Measurements from ENCODE around the gene SLC25A22.

Gene SLC25A22

DNA sequence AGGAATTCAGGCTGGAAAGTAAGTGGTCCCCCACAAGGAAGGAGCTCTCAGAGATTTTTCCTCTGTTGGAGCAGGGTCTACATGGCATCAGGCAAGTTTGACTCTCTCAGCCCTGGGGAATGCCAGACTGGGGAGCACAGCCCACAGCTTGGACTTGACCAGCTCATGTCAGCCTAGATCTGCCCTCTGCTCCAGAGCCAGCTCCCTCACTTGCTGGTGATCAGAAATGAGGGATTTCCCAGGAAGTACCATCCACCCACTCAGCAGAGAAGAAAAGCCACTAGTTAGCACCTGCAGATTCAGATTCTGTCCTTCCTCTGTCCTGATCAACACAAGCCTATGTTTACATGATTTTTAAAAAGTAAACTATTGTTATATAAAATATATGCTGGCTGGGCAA, 37.8 kb downstream of the SLC25A22 start:
- no peak for DNase-seq (ENCODE audit: low read depth in 1 of 2, low spot score in 1 of 2)

- DNase-seq (ENCODE audit: low read depth in 1 of 2, low spot score in 1 of 2) = no peak
Observed at GRCh38 chr11:749731-750130, 48.4 kb downstream of the SLC25A22 start.

GRCh38 chr11:748007-748359, 50.1 kb downstream of the SLC25A22 start:
- no peak for DNase-seq (ENCODE audit: low read depth in 1 of 2, low spot score in 1 of 2)

DNA sequence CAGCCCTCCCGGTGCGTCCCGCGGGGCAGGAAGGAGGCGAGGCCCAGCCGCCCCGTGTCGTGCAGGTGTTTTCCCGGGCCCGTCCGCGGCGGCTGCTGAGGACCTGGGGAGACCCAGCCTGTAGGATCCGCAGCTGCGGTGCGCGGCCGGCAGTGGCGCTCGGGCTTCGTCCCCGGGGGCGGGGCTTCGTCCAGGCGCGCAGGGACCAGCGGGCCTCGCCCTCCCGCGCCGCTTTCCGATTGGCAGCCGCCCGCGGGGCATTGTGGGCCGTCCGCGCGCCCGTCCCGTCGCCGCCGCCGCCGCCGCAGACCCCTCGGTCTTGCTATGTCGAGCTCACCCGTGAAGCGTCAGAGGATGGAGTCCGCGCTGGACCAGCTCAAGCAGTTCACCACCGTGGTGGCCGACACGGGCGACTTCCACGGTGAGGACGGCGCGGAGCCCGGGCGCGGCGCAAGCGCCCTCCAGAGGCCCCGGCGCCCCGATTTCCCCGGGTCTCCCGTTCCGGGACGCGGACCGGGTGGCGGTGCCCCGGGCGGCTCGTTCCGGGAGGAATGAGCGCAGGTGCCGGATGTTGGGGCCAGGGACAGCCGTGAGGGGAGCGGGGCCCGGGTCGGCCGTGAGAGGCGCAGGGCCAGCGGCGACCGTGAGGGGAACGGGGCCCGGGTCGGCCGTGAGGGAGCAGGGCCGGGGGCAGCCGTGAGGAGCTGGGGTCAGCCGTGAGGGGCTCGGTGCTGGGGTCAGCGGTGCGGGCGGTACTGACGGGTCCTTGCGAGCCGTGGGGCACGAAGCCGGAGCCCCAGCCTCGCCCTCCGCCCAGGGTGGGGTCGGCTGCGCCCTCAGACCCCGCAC, 50.7 kb downstream of the SLC25A22 start, which contains the start of gene TALDO1:
TSS of gene TALDO1 (plus strand) at position 307 of the 849 bp plus-strand sequence. CDS start at position 325, 18 bp downstream.
- peak; percentile 50 to 80 for DNase-seq (ENCODE audit: low read depth in 1 of 2, low spot score in 1 of 2)

DNA sequence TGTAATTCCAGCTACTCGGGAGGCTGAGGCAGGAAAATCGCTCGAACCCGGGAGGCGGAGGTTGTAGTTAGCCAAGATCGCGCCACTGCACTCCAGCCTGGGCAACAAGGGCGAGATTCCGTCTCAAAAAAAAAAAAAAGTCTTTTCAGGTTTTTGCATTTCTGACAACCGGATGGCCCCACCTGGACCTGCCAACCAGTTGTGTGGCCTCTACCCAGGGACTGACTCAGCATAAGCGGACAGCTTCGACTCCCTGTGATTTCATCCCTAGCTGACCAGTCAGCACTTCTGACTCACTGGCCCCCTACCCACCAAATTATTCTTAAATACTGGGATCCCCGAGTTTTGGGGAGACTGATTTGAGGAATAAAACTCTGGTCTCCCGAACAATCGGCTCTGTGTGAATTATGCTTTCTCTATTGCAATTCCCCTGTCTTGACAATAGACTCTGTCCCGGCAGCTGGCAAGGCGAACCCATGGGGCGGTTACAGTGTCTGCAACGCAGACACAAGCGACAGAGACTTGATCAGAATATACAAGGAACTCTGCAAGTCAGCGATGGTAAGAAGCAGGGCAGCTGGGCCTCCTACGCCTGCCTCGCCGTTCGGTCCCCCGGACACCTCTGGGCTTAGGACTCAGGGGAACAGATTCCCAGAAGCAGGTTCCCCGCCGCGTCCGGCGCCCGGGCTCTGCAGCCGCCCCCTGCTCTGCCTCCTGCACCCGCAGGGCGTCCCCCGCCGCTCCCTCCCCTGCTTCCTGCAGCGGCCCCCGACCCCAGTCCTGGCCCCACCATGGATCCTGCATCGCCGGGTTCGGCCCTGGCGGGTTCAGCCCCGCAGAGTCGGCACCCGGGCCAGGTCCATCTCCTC, 51.6 kb downstream of the SLC25A22 start:
- DNase-seq (ENCODE audit: low read depth in 1 of 2, low spot score in 1 of 2) = no peak

DNA sequence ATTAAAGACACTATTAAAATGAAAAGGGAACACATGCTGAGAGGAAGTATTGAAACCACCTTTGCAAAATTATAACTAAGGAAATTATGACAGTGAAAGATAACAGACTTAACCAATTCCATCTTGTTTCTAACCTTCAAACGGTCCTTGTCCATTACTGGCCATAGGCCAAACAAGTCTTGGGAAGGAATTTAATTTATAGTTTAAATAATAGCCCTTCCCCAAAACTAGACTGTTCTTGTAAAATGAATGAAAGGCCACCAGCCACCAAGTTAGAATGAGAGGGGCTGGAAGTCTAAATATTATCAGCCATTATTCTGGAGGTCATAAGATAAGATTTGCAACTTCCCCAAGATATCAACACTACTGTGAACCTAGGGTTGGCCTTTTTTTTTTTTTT, 52.7 kb downstream of the SLC25A22 start:
- DNase-seq (ENCODE audit: low read depth in 1 of 2, low spot score in 1 of 2) = no peak

GRCh38 chr11:742571-743201, 55.4 kb downstream of the SLC25A22 start:
- DNase-seq (ENCODE audit: low read depth in 1 of 2, low spot score in 1 of 2) = no peak

DNA sequence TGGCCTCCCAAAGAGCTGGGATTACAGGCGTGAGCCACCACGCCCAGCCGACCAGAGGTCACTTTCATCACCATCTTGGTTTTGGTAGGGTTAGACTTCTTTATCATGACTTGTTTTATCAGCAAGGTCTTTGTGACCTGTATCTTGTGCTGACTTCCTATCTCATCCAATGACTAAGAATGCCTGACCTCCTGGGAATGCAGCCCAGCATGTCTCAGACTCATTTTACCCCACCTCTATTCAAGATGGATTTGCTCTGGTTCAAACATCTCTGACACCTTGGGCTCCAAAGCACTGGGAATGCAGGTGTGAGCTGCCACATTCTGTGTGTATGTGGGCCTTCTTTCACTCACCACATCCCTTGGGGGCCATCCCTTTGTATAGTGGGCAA, 55.9 kb downstream of the SLC25A22 start:
- no peak for DNase-seq (ENCODE audit: low read depth in 1 of 2, low spot score in 1 of 2)

Measured in activated T-helper 1 cell treated with anti-CD3 and anti-CD28 coated beads, Interleukin-2, amount 50 U/mL, for 16 hours (primary cell).